Neural progenitor cell (in vitro differentiated cells): ENCODE data around the gene CD99L2.

Source experiments
- EZH2 ChIP-seq: fragments of 200-600 bp; sonication (generic); IDR thresholded peaks from 2 replicates; pipeline ENCODE4 v1.6.1; 2017; ENCODE audit warnings: antibody characterized with exemption, mild to moderate bottlenecking, moderate library complexity
- EZH2phosphoT487 ChIP-seq: fragments of 200-600 bp; sonication (generic); IDR thresholded peaks from 2 replicates; pipeline ENCODE4 v1.6.1; 2017; ENCODE audit warnings: antibody characterized with exemption
- TF ChIP-seq, protein P1 (sequence below): fragments of 200-600 bp; sonication (generic); IDR thresholded peaks from 2 replicates; pipeline ENCODE4 v1.5.1; 2017; ENCODE audit warnings: antibody characterized with exemption, mild to moderate bottlenecking

DNA sequence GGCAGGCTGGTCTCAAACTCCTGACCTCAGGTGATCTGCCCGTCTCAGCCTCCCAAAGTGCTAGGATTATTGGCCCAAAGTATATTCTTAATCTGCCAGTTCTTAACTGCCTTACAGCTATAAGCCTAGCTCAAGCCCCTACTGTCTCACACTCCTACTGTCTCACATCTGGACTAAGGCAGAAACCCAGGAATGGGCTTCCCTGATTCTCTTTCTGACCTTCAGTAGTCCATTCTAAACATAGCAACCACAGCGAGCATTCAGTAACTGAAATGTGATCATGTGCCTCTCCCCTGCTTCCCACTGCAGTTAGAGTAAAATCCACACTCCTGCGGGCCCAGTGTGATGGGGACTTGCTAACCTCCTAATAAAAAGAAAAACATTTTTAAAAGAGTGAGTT lies 146.3 kb downstream of the CD99L2 start:
- TF ChIP-seq, protein P1, sequence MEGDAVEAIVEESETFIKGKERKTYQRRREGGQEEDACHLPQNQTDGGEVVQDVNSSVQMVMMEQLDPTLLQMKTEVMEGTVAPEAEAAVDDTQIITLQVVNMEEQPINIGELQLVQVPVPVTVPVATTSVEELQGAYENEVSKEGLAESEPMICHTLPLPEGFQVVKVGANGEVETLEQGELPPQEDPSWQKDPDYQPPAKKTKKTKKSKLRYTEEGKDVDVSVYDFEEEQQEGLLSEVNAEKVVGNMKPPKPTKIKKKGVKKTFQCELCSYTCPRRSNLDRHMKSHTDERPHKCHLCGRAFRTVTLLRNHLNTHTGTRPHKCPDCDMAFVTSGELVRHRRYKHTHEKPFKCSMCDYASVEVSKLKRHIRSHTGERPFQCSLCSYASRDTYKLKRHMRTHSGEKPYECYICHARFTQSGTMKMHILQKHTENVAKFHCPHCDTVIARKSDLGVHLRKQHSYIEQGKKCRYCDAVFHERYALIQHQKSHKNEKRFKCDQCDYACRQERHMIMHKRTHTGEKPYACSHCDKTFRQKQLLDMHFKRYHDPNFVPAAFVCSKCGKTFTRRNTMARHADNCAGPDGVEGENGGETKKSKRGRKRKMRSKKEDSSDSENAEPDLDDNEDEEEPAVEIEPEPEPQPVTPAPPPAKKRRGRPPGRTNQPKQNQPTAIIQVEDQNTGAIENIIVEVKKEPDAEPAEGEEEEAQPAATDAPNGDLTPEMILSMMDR: no peak
- no peak for TF ChIP-seq EZH2phosphoT487
- TF ChIP-seq EZH2: no peak
